Left colon (tissue), 2 donors: Measurements from ENCODE around the gene HIPK2. TPM values are rescaled to one million over a fixed set of nuclear protein-coding genes. Genes with fewer than 3 reads are reported as not detected.

ENCODE experiments used
- ATAC-seq: fragments of 200-7000 bp; cut with Tn5 transposase; one replicate; pipeline ENCODE4 v1.9.1; 2020; ENCODE audit warnings: mild to moderate bottlenecking, moderate library complexity
- DNase-seq, 2 donors: peaks; one replicate each; pipeline ENCODE4 v3.0.0-alpha.2; 2020
- intact Hi-C, 2 donors: fragments of 100-400 bp; cut with DNase I in 1 of 2; cut with micrococcal nuclease in 1 of 2; formaldehyde crosslinking; loops; one replicate each; pipeline versions ENCODE4 v1.11.2 to v1.14.0; 2022; cut with DNase I, micrococcal nuclease
- total RNA-seq, 2 donors: library from RNA; stranded (reverse); fragmentation: NEBNext Ultra II Directional; extraction: Animal tissue kit (Norgen Biotek cat#: 25700); gene quantifications; one replicate each; pipeline ENCODE4 v1.2.1, GENCODE V29; 2021
- donor health status: DM: no; HTN: no; CAD: no.
- donor health status: DM: yes; HTN: yes; CAD: no.

The HIPK2 gene
- total RNA-seq, 2 donors from 2014 or later: 36.4 to 37.8 TPM

- DNase-seq (no peak), ATAC-seq (no peak)
- intact Hi-C loops: no loop called here
Measured at GRCh38 chr7:139791316-139791715, 13.5 kb upstream of the HIPK2 start.

GRCh38 chr7:139784648-139785047, 6.8 kb upstream of the HIPK2 start:
- no peak for DNase-seq
- intact Hi-C loops: no loop called here
- no peak for ATAC-seq

- ATAC-seq (peak; percentile 52), DNase-seq (no peak)
- intact Hi-C loops: no loop called here
Measured at GRCh38 chr7:139783647-139784385, 6.0 kb upstream of the HIPK2 start.

GRCh38 chr7:139782932-139783331, 5.1 kb upstream of the HIPK2 start:
- intact Hi-C loops: no loop called here
- ATAC-seq (no peak), DNase-seq (no peak)

GRCh38 chr7:139777133-139777891, 486 bp downstream of the HIPK2 start:
- DNase-seq: peak in 1 of 2 donors; percentile 58
- ATAC-seq: peak; percentile 26
- intact Hi-C loops: loop anchor here in 1 of 2 donors (10.0 kb wide), 2 partner anchors 133 to 227 kb away; no protein-coding TSS in a partner anchor

GRCh38 chr7:139776486-139777132, 1.2 kb downstream of the HIPK2 start:
- intact Hi-C loops: loop anchor here in 1 of 2 donors (10.0 kb wide), 2 partner anchors 132 to 228 kb away; no protein-coding TSS in a partner anchor
- ATAC-seq (peak; percentile 37), DNase-seq (peak in 1 of 2 donors; percentile 47)

GRCh38 chr7:139775829-139776266, 1.9 kb downstream of the HIPK2 start:
- intact Hi-C loops: loop anchor here in 1 of 2 donors (10.0 kb wide), 2 partner anchors 131 to 229 kb away; no protein-coding TSS in a partner anchor
- ATAC-seq: peak; percentile 61
- peak; percentile 61 to 80 for DNase-seq

GRCh38 chr7:139774376-139774775, 3.4 kb downstream of the HIPK2 start:
- ATAC-seq (no peak), DNase-seq (no peak)
- intact Hi-C loops: loop anchor here in 1 of 2 donors (10.0 kb wide), 2 partner anchors 130 to 230 kb away; no protein-coding TSS in a partner anchor

- intact Hi-C loops: loop anchor here in 1 of 2 donors (10.0 kb wide), 2 partner anchors 129 to 231 kb away; no protein-coding TSS in a partner anchor
- ATAC-seq (no peak), DNase-seq (no peak)
Measured at GRCh38 chr7:139773371-139773770, 4.4 kb downstream of the HIPK2 start.

- DNase-seq (no peak), ATAC-seq (no peak)
- intact Hi-C loops: loop anchor here in 1 of 2 donors (10.0 kb wide), 2 partner anchors 128 to 232 kb away; no protein-coding TSS in a partner anchor
Measured at GRCh38 chr7:139772873-139773272, 4.9 kb downstream of the HIPK2 start.

- ATAC-seq (no peak), DNase-seq (no peak)
- intact Hi-C loops: loop anchor here in 1 of 2 donors (10.0 kb wide), 2 partner anchors 127 to 233 kb away; no protein-coding TSS in a partner anchor
Measured at GRCh38 chr7:139772115-139772514, 5.7 kb downstream of the HIPK2 start.

- ATAC-seq: no peak
- intact Hi-C loops: loop anchor here in 1 of 2 donors (10.0 kb wide), 2 partner anchors 126 to 234 kb away; no protein-coding TSS in a partner anchor
- no peak for DNase-seq
Measured at GRCh38 chr7:139771001-139771956, 6.5 kb downstream of the HIPK2 start.

- intact Hi-C loops: loop anchor here in 1 of 2 donors (10.0 kb wide), 2 partner anchors 125 to 235 kb away; no protein-coding TSS in a partner anchor
- DNase-seq: no peak
- ATAC-seq: no peak
Measured at GRCh38 chr7:139769761-139770160, 8.0 kb downstream of the HIPK2 start.

- DNase-seq: no peak
- ATAC-seq: no peak
- intact Hi-C loops: no loop called here
Measured at GRCh38 chr7:139769066-139769465, 8.7 kb downstream of the HIPK2 start.

- DNase-seq (no peak), ATAC-seq (no peak)
- intact Hi-C loops: no loop called here
Measured at GRCh38 chr7:139768249-139768824, 9.5 kb downstream of the HIPK2 start.

GRCh38 chr7:139767561-139767982, 10.2 kb downstream of the HIPK2 start:
- DNase-seq (no peak), ATAC-seq (no peak)
- intact Hi-C loops: no loop called here

GRCh38 chr7:139765143-139765542, 12.7 kb downstream of the HIPK2 start:
- DNase-seq (no peak), ATAC-seq (no peak)
- intact Hi-C loops: no loop called here
